GM12878 (cell line): ENCODE measurements around the gene RHCE.
"Not testable (repeated sequence)": the region's sequence is repeated elsewhere in the genome, so short reads cannot be mapped to it uniquely, and the experiment has no call there.

ENCODE experiments used
- ATF2 ChIP-seq: IDR thresholded peaks from 2 replicates; pipeline ENCODE4 v1.6.1; 2012; ENCODE audit warnings: low read length, inconsistent platforms
- KDM1A ChIP-seq: fragments of 200-600 bp; sonication (generic); IDR thresholded peaks from 2 replicates; pipeline ENCODE4 v1.6.1; 2016; ENCODE audit warnings: borderline replicate concordance
- NFYB ChIP-seq: IDR thresholded peaks from 2 replicates; pipeline ENCODE4 v1.6.1; 2011; ENCODE audit warnings: low read depth, mild to moderate bottlenecking, low read length, improper control_type of control experiment, moderate library complexity; ENCODE audit not compliant: insufficient read depth

- TF ChIP-seq ATF2, KDM1A, NFYB: not testable (repeated sequence)
These were observed 30.9 kb downstream of the RHCE start for GRCh38 chr1:25389721-25390120.
